Activated CD4-positive, alpha-beta T cell treated with anti-CD3 and anti-CD28 coated beads, Interleukin-2, amount 50 U/mL, for 4 hours (primary cell): ENCODE measurements around the gene LATS2.
"Not testable (repeated sequence)": the region's sequence is repeated elsewhere in the genome, so short reads cannot be mapped to it uniquely, and the experiment has no call there.

Experiments used
- DNase-seq, 2 experiments: peaks; one replicate each; pipeline ENCODE4 v3.0.0-alpha.2; 2020

LATS2 gene

DNA sequence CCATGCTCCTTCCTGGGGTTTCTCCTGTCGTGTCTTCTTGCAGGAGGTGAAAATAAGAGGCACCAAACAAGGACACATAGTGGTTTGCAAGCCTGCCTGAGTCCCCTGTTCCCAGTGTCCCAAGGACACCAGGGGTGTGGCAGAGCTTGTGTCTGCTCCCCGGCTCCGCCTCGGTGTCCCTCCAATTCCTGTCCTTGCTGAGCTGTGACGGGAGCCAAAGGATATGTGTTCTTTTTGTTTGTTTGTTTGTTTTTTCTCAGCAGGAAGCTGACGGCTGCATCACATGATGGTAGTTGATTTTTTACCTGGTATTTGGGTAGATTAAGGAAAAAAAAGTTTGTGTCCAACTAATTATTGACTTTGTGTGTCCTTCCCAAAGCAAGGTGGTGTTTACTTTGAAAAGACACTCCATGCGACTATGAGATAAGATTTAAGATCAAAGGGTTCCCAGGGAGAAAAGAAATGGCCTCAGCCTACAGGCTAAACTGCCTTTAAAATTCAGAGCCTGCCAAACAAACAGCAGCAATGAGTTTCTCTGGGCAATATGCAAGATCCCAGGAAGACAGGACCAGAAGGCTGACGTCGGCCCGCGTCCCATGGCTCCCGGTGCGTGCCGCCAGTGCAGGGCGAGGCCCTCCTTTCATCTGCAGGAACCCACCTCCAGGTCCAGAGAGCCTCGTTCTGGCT lies 108.0 kb downstream of the LATS2 start:
- no peak for DNase-seq

DNA sequence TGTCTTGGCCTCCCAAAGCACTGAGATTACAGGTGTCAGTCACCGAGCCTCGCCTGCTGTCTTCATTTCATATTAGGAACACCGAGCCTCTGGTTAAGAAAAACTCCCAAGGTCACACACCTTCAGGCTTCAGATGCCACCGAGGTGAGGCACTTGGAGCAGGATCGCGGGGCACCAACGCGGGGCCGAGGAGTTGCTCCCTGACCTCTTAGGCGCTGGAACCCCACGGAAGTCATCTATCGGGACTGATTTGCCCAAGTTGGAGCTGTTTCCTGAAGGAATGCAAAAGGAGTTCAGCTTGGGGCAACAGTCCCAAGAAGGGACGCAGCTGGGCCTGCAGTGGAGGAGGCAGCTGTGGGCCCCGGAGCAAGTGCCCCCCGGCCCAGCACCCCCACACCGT lies 108.5 kb downstream of the LATS2 start:
- DNase-seq: no peak

DNA sequence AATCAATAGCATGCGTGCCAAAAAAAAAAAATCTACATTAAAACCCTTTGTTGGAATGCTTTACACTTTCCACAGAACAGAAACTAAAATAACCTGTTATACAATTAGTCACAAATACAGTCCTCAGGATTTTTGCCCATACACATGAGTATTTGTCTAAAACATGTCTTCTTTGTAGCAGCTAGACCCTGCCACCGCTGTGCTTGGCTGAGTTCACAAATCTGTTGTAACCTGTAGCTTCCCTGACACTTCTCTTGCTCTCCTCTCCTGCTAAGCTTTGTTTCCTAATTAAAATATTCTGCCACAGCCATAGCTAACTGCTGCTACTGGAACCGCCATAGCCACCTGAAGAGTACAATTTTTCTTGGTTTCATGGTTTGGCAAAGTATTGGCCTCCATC lies 113.4 kb downstream of the LATS2 start:
- DNase-seq: not testable (repeated sequence)

DNA sequence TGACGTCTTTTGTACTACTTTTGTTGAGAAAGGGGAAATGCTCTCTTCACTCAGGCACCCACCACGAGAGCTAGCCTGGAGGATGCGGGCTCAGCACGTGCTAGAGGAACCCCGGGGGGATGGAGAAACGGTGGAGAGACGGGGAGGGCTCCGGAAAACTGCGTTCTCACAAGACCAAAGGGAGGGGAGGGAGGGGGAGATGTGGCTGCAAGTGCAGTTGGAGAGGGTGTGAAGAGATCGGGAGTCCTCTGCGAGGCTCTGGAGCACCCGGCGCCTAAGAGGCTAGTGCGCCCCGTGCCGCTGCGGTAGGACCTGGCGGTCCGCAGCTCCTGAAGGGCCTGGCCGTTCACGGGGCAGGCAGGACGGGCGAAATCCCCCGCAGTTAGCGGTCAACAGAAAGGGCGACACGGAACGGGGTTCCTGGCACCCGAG lies 115.4 kb downstream of the LATS2 start:
- no peak for DNase-seq

DNA sequence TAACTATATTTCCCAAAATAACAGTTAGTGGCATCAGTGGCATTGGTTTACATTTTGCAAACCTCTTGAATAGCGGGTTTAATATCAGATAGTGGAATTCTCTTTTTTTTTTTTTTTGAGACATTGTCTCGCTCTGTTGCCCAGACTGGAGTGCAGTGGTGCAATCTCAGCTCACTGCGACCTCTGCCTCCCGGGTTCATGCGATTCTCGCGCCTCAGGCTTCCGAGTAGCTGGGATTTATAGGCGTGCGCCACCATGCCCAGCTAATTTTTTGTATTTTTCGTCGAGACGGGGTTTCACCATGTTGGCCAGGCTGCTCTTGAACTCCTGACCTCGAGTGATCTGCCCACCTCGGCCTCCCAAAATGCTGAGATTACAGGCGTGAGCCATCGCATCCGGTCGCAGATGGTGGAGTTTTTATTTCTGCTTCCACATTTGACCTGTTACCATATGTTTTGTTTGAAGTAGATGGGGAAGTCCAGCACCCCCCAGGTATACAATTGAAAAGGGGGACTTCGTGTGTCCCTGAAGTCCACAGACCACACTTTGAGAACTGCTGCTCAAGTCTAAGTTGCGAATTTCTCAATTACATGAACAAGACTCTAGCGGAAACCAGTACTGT lies 118.3 kb downstream of the LATS2 start:
- no peak for DNase-seq

DNA sequence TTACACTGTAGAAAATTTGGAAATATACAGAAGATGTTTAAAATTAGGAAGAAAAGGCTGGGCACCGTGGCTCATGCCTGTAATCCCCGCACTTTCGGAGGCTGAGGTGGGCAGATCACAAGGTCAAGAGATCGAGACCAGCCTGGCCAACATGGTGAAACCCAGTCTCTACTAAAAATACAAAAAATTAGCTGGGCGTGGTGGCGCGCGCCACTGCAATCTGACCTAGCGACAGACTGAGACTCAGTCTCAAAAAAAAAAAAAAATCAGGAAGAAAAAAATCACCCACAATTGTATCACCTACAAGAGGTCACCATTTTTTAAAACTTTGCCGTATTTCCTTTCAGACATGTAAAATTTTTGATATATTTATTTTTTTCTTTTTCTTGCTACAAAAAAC lies 120.9 kb downstream of the LATS2 start:
- not testable (repeated sequence) for DNase-seq

DNA sequence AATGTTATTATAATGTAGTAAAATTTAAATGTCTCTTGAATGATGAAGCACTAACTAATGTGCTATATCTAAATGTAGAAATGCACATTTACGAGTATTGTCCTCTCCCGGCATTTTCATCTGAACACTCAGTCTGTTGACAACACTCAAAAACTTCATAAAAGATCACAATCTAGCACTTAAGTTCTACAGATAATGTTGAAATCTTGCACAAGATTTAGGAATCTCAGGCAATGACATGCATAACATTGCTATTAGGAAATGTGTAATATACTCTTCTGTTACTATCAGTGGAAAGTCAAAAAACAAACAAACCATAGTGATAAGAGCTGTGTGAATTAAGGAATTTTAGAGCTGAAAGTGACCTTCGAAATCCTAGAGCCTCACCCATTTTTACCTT lies 121.3 kb downstream of the LATS2 start:
- no peak for DNase-seq

DNA sequence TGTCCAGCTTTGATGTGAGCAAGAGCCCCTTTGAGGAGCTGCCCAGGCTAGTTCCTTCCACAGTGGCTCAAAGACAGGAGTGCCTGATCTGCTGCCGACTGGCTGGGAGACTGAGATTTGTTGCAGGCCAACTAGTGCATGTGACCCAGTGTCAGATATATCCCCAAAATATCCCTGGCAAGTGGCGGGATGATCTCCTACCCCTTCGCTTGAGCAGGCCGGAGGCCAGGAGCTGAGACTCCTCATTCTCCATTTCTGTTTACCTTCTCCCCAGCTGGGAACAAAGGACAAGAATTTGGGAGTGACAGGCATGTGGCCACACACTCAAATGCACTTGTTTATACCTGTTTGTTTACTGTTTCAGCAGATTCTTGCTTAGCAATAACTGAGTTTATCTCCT lies 121.7 kb downstream of the LATS2 start:
- DNase-seq: no peak

DNA sequence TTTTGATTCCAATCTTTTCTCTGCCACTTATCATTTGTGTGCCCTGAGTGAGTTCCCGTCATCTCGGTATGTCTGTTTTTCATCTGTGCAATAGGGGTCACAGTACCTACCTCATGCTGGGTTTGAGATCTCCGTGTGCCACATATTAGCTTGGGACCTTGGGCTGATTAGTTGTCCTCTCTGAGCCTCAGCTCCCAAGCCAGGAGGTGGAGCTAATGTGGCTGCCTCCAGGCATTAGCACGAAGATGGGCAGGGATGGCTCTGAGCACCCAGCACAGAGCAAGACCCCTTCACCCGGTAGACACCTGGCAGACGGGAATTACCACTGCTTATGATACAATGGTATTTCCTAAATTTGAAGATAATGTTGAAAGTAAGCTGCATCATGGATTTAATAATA lies 123.1 kb downstream of the LATS2 start:
- DNase-seq: no peak

DNA sequence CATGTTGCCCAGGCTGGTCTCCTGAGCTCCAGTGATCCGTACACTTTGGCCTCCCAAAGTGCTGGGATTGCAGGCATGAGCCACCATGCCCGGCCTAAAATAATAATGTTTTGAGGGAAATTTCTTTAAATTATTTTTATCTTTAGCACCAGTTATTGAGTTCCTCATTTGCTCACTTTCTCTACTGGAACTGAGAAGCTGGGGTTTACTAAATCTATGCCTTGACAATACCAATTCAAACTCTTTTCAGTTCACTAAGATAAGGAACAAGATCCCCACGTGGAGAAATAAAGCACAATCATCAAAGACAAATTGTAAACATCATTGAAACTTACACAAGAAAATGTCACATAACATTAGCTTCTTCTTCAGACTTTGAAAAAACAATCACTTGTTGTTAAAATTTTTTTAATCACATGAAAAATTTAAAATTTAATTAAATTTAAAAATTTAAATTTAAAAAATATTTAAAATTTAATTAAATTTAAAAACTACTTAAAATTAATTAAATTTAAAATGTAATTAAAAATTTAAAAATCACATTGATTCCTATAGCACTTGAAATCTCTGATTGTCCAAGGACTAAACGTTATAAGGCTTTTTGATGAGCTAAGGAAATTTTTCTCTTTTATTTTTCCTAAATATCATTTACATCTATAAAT lies 133.7 kb downstream of the LATS2 start:
- DNase-seq: no peak

DNA sequence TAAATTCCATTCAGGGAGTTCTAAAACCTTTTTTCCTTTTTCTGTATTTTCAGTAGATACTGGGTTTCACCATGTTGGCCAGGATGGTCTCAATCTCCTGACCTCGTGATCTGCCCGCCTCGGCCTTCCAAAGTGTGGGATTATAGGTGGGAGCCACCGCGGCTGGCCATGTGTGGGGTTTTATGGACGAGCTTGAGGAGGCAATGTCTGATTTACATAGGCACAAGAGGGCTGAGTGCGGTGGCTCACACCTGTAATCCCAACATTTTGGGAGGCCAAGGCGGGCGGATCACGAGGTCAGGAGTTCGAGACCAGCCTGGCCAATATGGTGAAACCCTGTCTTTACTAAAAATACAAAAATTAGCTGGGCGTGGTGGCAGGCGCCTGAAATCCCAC lies 136.0 kb downstream of the LATS2 start:
- DNase-seq: not testable (repeated sequence)

DNA sequence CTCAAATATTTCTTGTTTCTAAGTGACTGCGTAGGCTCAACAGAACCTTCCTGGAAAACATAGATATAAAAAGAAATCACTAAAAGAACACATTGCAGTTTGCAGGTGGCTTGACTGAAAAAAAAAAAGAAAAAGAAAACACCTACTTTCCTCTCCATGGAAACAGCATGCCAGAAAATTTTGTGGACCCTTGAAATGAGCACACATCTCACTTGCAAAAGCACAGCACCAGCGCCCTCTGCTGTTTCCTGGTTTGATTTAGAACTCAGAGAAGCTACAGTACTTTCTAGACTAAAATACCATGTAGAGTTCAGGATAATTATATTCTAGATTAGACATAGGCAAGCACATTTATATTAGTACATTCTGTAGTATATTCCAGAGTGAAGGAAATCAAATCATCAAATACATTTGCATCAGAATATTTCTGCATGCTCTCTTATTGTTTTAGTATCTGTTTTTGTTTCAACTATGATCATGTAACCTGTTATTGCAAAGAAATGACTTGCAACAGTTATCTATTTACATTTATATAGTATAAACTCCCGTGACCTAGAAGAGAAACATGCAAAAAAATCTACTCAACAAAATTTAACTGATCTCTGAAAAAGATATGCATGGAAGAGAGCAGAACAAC lies 136.5 kb downstream of the LATS2 start:
- DNase-seq: peak; percentile 68

DNA sequence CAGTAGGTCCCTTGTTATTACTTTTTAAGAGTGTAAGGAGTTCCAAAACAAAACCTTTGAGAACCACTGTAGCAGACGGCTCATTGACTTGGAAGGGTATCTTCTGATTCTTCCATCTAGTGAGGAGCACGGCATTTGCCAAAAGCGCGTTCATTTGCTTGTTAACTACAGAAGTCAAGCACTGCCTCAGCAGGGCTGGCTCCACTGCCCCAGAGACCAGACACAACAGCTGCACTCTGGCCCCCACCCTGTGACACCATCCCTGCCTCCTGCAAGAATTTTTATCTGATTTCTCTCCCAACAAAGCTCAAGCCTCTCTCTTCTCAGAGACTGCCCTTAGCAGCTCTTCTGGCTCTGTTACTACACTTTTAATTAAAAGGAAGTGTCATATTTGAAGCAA lies 138.1 kb downstream of the LATS2 start:
- no peak for DNase-seq
